Measurements from ENCODE around the gene RFX2. TPM values are rescaled to one million over a fixed set of nuclear protein-coding genes. Genes with fewer than 3 reads are reported as not detected.

RFX2 gene
- total and polyA plus RNA-seq, 2 donors from 2014 or later: 4.6 to 12.6 TPM

GRCh38 chr19:5985098-5985783 is 125.1 kb downstream of the RFX2 start:
- H3K9ac ChIP-seq (ENCODE audit: low read length in 3 of 3): no peak overlapping the region
- H3K4me3 ChIP-seq (ENCODE audit: low read length in 3 of 3): no peak overlapping the region
- FAIRE-seq (no peak), DNase-seq (no peak)
- H3K27ac ChIP-seq (ENCODE audit: low read depth in 2 of 2, low read length in 2 of 2): peak overlapping the region; percentile 45 to 53
- intact Hi-C loops (cut with DNase I): no loop called here
- no peaks in the 10 kb centered on the region for H3K27me3 ChIP-seq (ENCODE audit: control insufficient read depth, insufficient read depth, low read length)
- H3K4me1 ChIP-seq (ENCODE audit: control insufficient read depth in 2 of 3, insufficient read depth in 2 of 3, low read depth in 1 of 3, low read length in 3 of 3): peaks cover 0 to 7% (median 0%) of the 10 kb centered on the region in 3 donors
- no peak for TF ChIP-seq CTCF (IDR thresholded peaks at IDR 0.05; ENCODE audit: borderline replicate concordance, extremely low read depth, insufficient read depth)
- no peaks in the 10 kb centered on the region for H3K36me3 ChIP-seq (ENCODE audit: control insufficient read depth in 2 of 3, insufficient read depth in 3 of 3, low read length in 3 of 3)
- no peaks in the 10 kb centered on the region for H3K9me3 ChIP-seq (ENCODE audit: control insufficient read depth in 2 of 3, insufficient read depth in 1 of 3, low read length in 3 of 3)

GRCh38 chr19:5984600-5984999 is 125.7 kb downstream of the RFX2 start:
- DNase-seq (peak in 1 of 5 donors; percentile 53), FAIRE-seq (no peak)
- no peak for TF ChIP-seq CTCF (IDR thresholded peaks at IDR 0.05; ENCODE audit: borderline replicate concordance, extremely low read depth, insufficient read depth)
- Histone ChIP-seq H3K27me3 (ENCODE audit: control insufficient read depth, insufficient read depth, low read length) (no peaks in the 10 kb centered on the region), H3K9me3 (ENCODE audit: control insufficient read depth in 2 of 3, insufficient read depth in 1 of 3, low read length in 3 of 3) (no peaks in the 10 kb centered on the region), H3K9ac (ENCODE audit: low read length in 3 of 3) (no peak overlapping the region), H3K36me3 (ENCODE audit: control insufficient read depth in 2 of 3, insufficient read depth in 3 of 3, low read length in 3 of 3) (no peaks in the 10 kb centered on the region), H3K4me3 (ENCODE audit: low read length in 3 of 3) (no peak overlapping the region), H3K27ac (ENCODE audit: low read depth in 2 of 2, low read length in 2 of 2) (peak overlapping the region in 1 of 2 donors; percentile 45), H3K4me1 (ENCODE audit: control insufficient read depth in 2 of 3, insufficient read depth in 2 of 3, low read depth in 1 of 3, low read length in 3 of 3) (peaks cover 0 to 7% (median 0%) of the 10 kb centered on the region in 3 donors)
- intact Hi-C loops (cut with DNase I): no loop called here

DNA sequence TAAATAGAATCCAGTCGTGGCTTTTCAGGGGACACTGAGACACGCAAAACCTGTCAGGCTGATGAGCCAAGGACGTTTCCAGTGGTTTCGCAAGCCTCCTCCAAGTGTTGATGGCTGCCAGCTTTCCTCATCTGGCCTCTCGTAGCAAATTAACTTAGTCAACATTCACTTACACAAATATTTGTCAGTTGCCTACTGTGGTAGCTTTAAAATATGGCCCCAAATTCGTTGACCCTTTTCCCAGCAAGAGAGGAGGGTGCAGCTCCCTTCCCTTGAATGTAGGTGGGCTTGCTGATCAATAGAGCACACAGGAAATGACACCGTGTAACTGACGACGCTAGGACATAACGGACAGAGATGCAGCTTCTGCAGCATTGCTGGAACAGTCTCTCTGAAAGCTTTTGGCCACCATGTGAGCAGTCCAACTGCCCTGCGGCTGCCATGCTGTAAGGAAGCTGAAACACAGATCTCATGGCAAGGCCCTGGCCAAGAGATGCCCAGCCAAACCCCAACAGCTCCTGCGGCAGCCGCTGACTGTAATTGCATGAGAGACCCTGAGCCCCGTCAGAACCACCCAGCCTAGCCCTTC is 126.8 kb downstream of the RFX2 start:
- Histone ChIP-seq H3K27me3 (ENCODE audit: control insufficient read depth, insufficient read depth, low read length) (no peaks in the 10 kb centered on the region), H3K27ac (ENCODE audit: low read depth in 2 of 2, low read length in 2 of 2) (no peak overlapping the region), H3K4me3 (ENCODE audit: low read length in 3 of 3) (no peak overlapping the region), H3K36me3 (ENCODE audit: control insufficient read depth in 2 of 3, insufficient read depth in 3 of 3, low read length in 3 of 3) (no peaks in the 10 kb centered on the region), H3K9me3 (ENCODE audit: control insufficient read depth in 2 of 3, insufficient read depth in 1 of 3, low read length in 3 of 3) (no peaks in the 10 kb centered on the region), H3K4me1 (ENCODE audit: control insufficient read depth in 2 of 3, insufficient read depth in 2 of 3, low read depth in 1 of 3, low read length in 3 of 3) (peaks cover 0 to 13% (median 6%) of the 10 kb centered on the region in 3 donors), H3K9ac (ENCODE audit: low read length in 3 of 3) (no peak overlapping the region)
- intact Hi-C loops (cut with DNase I): no loop called here
- FAIRE-seq: no peak
- no peak for DNase-seq
- no peak for TF ChIP-seq CTCF (IDR thresholded peaks at IDR 0.05; ENCODE audit: borderline replicate concordance, extremely low read depth, insufficient read depth)

All from kidney (tissue), 14 donors.